Colon (tissue), 2 donors: ENCODE results near the gene PRR5L.

ENCODE experiments used
- FAIRE-seq: peaks from 2 replicates; lab custom pipeline; 2012; peaks lifted over from hg19 to GRCh38; lab: Jason Lieb, UNC
- donor health status: control.
- donor health status: control.

PRR5L gene

GRCh38 chr11:36326524-36327419 lies 30.7 kb downstream of the PRR5L start:
- FAIRE-seq: no peak

GRCh38 chr11:36328966-36329673 lies 33.0 kb downstream of the PRR5L start:
- FAIRE-seq: no peak

GRCh38 chr11:36330411-36330810 lies 34.3 kb downstream of the PRR5L start:
- FAIRE-seq: no peak

- no peak for FAIRE-seq
These were observed 37.4 kb downstream of the PRR5L start for GRCh38 chr11:36333468-36333867.

GRCh38 chr11:36333897-36334296 lies 37.8 kb downstream of the PRR5L start:
- FAIRE-seq: no peak

- FAIRE-seq: no peak
These were observed 43.8 kb downstream of the PRR5L start for GRCh38 chr11:36339888-36340287.

GRCh38 chr11:36340897-36341296 lies 44.8 kb downstream of the PRR5L start:
- no peak for FAIRE-seq

GRCh38 chr11:36341915-36342314 lies 45.8 kb downstream of the PRR5L start:
- FAIRE-seq: no peak

- FAIRE-seq: no peak
These were observed 46.2 kb downstream of the PRR5L start for GRCh38 chr11:36342327-36342726.

- FAIRE-seq: no peak
These were observed 47.3 kb downstream of the PRR5L start for GRCh38 chr11:36343436-36343835.

GRCh38 chr11:36345084-36345511 lies 49.0 kb downstream of the PRR5L start:
- FAIRE-seq: no peak

- FAIRE-seq: no peak
These were observed 49.5 kb downstream of the PRR5L start for GRCh38 chr11:36345535-36346141.

- FAIRE-seq: no peak
These were observed 50.7 kb downstream of the PRR5L start for GRCh38 chr11:36346562-36347383.

GRCh38 chr11:36347384-36347906 lies 51.4 kb downstream of the PRR5L start:
- no peak for FAIRE-seq

GRCh38 chr11:36349351-36350136 lies 53.5 kb downstream of the PRR5L start:
- no peak for FAIRE-seq

- no peak for FAIRE-seq
These were observed 54.0 kb downstream of the PRR5L start for GRCh38 chr11:36350137-36350513.

GRCh38 chr11:36352922-36353321 lies 56.8 kb downstream of the PRR5L start:
- no peak for FAIRE-seq

- FAIRE-seq: no peak
These were observed 58.3 kb downstream of the PRR5L start for GRCh38 chr11:36354221-36355003.

- FAIRE-seq: no peak
These were observed 60.1 kb downstream of the PRR5L start for GRCh38 chr11:36356201-36356600.

- no peak for FAIRE-seq
These were observed 61.7 kb downstream of the PRR5L start for GRCh38 chr11:36357831-36358230.
